Chondrocyte (in vitro differentiated cells): ENCODE results near the gene DNAL4. TPM values are rescaled to one million over a fixed set of nuclear protein-coding genes. Genes with fewer than 3 reads are reported as not detected.

Experiments used
- DNase-seq: peaks from one replicate; pipeline ENCODE4 v3.0.0; 2021; ENCODE audit warnings: mixed read lengths, low spot score
- H3K27ac Mint-ChIP-seq: one replicate; pipeline ENCODE4 v1.8.0; 2021; ENCODE audit warnings: mild to moderate bottlenecking, moderate library complexity, mixed read lengths; ENCODE audit not compliant: unreplicated experiment
- H3K27me3 Mint-ChIP-seq: 2 replicates; pipeline ENCODE4 v1.8.0; 2021; ENCODE audit warnings: low read depth, mixed read lengths
- H3K36me3 Mint-ChIP-seq: 2 replicates; pipeline ENCODE4 v1.8.0; 2021; ENCODE audit warnings: low read depth, mixed read lengths
- H3K4me1 Mint-ChIP-seq: 2 replicates; pipeline ENCODE4 v1.8.0; 2021; ENCODE audit warnings: low read depth, mild to moderate bottlenecking, mixed read lengths
- H3K4me3 Mint-ChIP-seq: one replicate; pipeline ENCODE4 v1.8.0; 2021; ENCODE audit warnings: mild to moderate bottlenecking, moderate library complexity, mixed read lengths; ENCODE audit not compliant: unreplicated experiment
- H3K9me3 Mint-ChIP-seq: 2 replicates; pipeline ENCODE4 v1.8.0; 2021; ENCODE audit warnings: low read depth, mixed read lengths
- total RNA-seq: library from RNA; stranded (reverse); gene quantifications from 3 replicates; pipeline ENCODE4 v1.2.1, GENCODE V29; 2021
- TF ChIP-seq, protein P1 (sequence below): fragments of 200-600 bp; sonication (generic); IDR thresholded peaks from 2 replicates; pipeline ENCODE4 v1.5.0; 2021; ENCODE audit warnings: antibody characterized with exemption, mild to moderate bottlenecking, moderate library complexity

DNAL4 gene
- total RNA-seq, 1 donor from 2014 or later = 11.8 TPM

DNA sequence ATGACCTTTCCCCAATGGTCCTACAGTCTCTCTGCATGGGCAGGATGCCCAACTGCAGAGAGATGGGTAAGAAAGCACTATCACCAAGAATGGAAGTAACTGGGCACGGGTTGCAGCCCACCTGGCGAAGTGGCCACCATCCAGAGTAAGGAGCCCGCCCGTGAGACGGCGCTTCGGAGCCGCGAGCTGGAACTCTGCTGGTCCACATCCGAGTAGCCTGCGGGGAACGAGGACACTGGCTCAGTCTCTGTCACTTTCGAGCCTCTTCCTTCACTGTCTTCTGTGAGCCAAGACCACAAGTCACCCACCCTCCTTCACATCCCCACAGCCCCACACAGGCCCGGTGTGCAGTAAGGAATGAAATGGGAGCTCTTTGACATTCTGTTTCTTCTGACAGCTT lies 43.8 kb downstream of the DNAL4 start:
- H3K27ac Mint-ChIP-seq = no peak overlapping the region
- DNase-seq = no peak
- peaks cover 25% of the 10 kb centered on the region for H3K36me3 Mint-ChIP-seq
- H3K4me1 Mint-ChIP-seq = peaks cover 17% of the 10 kb centered on the region
- TF ChIP-seq, protein P1, sequence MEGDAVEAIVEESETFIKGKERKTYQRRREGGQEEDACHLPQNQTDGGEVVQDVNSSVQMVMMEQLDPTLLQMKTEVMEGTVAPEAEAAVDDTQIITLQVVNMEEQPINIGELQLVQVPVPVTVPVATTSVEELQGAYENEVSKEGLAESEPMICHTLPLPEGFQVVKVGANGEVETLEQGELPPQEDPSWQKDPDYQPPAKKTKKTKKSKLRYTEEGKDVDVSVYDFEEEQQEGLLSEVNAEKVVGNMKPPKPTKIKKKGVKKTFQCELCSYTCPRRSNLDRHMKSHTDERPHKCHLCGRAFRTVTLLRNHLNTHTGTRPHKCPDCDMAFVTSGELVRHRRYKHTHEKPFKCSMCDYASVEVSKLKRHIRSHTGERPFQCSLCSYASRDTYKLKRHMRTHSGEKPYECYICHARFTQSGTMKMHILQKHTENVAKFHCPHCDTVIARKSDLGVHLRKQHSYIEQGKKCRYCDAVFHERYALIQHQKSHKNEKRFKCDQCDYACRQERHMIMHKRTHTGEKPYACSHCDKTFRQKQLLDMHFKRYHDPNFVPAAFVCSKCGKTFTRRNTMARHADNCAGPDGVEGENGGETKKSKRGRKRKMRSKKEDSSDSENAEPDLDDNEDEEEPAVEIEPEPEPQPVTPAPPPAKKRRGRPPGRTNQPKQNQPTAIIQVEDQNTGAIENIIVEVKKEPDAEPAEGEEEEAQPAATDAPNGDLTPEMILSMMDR = no peak
- no peaks in the 10 kb centered on the region for H3K27me3 Mint-ChIP-seq
- no peaks in the 10 kb centered on the region for H3K9me3 Mint-ChIP-seq
- H3K4me3 Mint-ChIP-seq = no peak overlapping the region

DNA sequence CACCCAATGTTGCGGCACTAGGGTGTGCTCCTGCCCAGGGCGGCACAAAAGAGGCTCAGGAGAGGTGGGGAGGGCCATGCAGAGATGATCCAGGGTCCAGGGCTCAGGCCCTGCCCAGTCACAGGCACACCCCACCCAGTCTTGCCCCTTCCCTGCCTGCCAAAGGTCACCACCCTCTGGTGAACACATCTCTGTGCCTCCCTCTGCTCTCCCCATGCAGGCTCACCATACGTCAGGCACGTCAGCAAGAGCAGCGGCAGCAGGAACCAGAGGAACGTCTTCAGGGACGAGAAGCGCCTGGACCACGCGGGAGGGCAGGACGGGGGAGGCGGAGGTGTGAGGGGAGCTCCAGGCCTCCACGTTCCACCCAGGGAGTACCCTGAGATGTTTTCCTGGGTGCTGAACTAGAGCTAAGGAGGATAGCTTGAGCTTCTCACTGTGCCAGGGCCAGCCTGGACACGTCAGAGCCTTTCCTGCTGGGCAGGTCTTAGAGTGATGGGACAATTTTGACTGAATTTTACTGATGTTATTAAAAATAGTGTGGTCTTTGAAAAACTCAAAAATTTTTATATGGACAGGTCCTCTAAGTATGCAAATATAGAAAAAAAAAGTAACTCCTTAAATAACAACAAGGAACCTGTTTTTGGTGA lies 45.3 kb downstream of the DNAL4 start:
- H3K4me3 Mint-ChIP-seq = no peak overlapping the region
- DNase-seq = no peak
- peaks cover 2% of the 10 kb centered on the region for H3K4me1 Mint-ChIP-seq
- peak overlapping the region; percentile 17 for H3K27ac Mint-ChIP-seq
- H3K36me3 Mint-ChIP-seq = peaks cover 31% of the 10 kb centered on the region
- TF ChIP-seq, protein P1 = no peak
- no peaks in the 10 kb centered on the region for H3K9me3 Mint-ChIP-seq
- no peaks in the 10 kb centered on the region for H3K27me3 Mint-ChIP-seq

DNA sequence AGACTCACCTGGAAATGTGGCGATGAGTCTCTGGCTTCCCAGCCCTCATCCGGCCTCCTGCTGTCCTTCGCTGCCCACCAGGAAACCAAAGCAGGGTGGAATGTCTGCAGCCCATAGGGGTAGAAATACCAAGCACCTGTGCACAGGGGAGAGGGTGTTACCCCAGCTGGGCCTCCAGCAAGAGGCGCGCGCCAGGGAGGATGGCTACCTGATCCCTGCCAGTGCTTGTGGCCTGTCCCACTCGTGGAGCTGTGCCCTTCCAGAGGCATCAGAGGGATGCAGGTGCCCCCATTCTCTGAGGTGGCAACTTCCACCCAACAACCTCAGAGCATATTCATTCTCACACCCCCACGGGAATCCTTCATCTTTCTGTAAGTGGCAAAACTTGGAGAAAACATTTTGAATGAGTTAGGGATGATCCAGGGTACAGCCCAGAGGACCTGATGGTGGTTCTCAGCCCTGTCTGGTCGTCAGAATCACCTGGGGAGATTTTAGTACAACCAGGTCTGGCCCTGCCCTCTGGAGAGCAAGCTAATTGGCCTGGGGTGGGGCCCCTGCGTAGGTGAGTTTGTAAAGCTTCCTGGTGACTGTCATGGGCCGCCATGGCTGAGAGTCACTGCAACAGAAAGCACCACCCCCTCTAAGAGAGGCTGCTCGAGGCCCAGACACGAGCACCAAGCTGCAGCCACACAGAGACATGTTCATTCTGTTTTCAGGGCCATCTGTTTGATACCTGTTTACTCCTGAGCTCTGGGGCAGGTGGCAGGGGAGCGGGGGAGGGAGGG lies 48.1 kb downstream of the DNAL4 start:
- no peak overlapping the region for H3K27ac Mint-ChIP-seq
- H3K4me1 Mint-ChIP-seq = no peaks in the 10 kb centered on the region
- DNase-seq = no peak
- TF ChIP-seq, protein P1 = no peak
- H3K27me3 Mint-ChIP-seq = no peaks in the 10 kb centered on the region
- H3K4me3 Mint-ChIP-seq = no peak overlapping the region
- peaks cover 40% of the 10 kb centered on the region for H3K36me3 Mint-ChIP-seq
- no peaks in the 10 kb centered on the region for H3K9me3 Mint-ChIP-seq

DNA sequence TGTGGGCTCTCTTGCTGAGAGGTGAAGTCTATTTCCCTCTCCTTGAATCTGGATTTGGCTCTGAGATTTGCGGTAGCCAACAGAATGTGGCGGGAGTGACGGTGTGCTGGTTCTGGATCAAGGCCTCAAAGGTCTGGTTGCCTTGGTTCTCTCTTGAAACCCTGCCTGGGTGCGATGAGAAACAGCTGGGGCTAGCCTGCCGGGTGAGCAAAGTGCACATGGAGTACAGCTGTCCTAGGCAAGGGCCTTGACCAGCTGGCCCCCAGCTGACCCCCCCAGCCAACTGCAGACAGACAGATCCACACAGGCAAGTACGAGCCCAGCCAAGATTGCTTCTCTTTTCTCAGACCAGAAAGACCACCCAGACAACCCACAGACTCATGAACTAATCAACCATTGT lies 49.0 kb downstream of the DNAL4 start:
- no peak overlapping the region for H3K4me3 Mint-ChIP-seq
- peaks cover 38% of the 10 kb centered on the region for H3K36me3 Mint-ChIP-seq
- H3K27ac Mint-ChIP-seq = no peak overlapping the region
- H3K4me1 Mint-ChIP-seq = no peaks in the 10 kb centered on the region
- no peak for DNase-seq
- H3K27me3 Mint-ChIP-seq = no peaks in the 10 kb centered on the region
- no peaks in the 10 kb centered on the region for H3K9me3 Mint-ChIP-seq
- TF ChIP-seq, protein P1 = no peak

DNA sequence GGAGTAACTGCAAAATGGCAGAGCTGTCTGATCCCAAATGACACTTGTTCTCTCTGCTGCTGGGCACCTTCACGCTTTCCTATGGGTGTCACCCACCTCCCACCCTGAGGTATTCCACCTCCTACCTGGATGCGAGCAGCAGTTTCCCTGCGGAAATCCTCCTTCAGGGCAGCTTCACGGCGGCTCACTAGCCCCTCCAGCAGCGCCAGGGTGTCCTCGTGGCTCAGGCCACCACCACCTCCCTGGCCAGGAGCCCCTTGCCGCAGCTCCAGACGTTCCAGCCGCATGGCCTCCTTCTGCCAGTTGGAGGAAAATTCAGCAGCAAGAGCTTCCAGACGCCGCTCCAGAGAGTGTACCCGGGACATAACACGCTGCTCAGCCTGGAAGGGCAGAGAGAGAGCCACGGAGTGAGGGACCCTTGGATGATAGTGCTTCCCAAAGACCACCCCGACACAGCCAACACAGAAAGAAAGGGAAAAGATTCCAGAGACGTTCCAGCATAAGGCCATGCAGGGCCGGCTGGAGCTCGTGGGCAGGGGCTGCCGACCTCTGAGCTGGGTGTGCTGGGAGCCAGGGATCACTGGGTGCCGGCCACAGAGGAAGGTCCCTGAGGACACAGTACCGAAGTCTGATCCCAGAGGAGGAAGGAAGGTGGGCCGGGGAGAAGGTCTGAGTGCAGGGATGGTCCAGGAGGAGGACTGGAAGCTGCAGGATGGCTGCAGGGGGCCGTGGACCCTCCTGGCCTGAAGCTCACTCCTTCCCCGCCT lies 51.6 kb downstream of the DNAL4 start:
- no peak overlapping the region for H3K4me3 Mint-ChIP-seq
- H3K9me3 Mint-ChIP-seq = no peaks in the 10 kb centered on the region
- DNase-seq = no peak
- no peaks in the 10 kb centered on the region for H3K27me3 Mint-ChIP-seq
- TF ChIP-seq, protein P1 = no peak
- no peak overlapping the region for H3K27ac Mint-ChIP-seq
- peaks cover 1% of the 10 kb centered on the region for H3K4me1 Mint-ChIP-seq
- peaks cover 38% of the 10 kb centered on the region for H3K36me3 Mint-ChIP-seq
